Fibroblast of skin of right biceps (primary cell): Measurements from ENCODE around the gene NPEPPS.
"Not testable (repeated sequence)": the region's sequence is repeated elsewhere in the genome, so short reads cannot be mapped to it uniquely, and the experiment has no call there.

Source experiments
- DNase-seq: peaks from one replicate; pipeline ENCODE4 v3.0.0-alpha.2; 2013

Gene NPEPPS

DNA sequence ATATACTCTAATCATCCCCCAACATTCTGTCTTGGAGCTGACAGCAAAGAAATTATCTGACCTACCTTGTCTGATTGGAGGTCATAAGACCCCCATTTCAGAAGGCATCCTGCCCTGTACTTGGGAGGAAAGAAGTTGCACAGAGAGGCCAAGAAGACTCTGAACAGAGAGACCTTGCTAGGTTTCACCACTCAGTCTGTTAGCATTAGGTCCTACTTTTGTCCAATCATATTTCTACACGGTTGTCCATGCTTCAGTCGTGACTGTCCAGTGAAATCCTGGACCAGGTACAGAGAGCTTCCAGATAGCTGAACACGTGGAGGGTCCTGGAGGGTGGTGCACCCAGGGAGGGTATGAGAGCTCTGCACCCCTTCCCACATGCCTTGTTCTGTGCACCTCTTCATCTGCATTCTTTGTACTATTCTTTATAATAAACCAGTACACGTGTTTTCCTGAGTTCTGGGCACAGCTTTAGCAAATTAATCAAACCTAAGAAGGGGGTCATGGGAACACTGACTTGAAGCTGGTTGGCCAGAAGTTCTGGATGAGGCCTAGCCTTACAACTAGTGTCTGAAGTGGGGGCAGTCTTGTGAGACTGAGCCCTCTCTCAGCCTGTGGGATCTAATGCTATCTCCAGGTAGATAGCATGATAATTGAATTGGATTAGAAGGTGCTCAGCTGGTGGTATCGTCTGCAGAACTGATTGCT, 30.9 kb downstream of the NPEPPS start:
- not testable (repeated sequence) for DNase-seq

DNA sequence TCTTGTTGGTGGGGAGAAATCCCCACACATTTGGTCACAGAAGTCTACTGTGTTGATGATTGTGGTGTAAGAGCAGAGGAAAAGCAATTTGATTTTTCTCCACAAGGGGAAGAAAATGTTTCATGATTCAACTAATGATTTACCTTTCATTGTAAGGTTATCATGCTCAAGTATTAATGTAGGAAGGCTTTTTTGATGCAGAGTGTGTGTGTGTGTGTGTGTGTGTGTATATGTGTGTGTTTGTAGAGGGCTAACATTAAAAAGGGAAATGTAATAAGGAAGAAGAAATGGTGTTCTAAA, 31.4 kb downstream of the NPEPPS start:
- not testable (repeated sequence) for DNase-seq

DNA sequence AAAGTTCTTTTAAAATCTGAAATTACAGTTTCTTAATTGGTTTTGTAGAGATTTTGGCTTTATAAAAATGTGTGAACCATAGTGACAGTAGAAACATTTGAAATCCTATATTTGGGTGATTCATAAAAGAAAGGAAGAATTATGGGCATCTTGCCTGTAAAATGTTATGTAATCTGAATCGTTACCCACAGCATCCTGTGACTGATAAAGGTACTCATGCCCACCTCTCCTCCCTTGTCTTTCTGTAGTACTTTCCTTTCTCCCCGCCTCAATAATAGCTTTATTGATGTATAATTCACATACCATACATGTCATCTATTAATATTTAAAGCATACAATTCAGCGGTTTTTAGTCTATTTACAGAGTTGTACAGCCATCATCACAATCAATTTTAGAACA, 36.4 kb downstream of the NPEPPS start:
- peak; percentile 11 for DNase-seq

DNA sequence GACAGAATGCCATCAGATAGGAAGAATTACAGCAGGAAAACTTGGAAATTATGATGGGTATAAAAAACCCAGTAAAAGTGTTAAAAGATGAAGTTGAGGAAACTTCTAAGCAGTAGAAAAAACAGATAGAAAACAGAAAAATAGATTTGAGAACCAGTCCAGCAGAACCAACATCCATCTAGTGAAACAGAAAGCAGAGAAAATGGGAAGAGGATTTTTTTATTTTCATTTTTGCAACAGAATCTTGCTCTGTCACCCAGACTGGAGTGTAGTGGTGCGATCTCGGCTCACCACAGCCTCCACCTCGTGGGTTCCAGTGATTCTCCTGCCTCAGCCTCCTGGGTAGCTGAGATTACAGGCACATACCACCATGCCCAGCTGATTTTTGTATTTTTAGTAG, 41.7 kb downstream of the NPEPPS start:
- not testable (repeated sequence) for DNase-seq

- DNase-seq: not testable (repeated sequence)
These were observed 51.5 kb downstream of the NPEPPS start for GRCh38 chr17:47582416-47582815.

- not testable (repeated sequence) for DNase-seq
These were observed 55.6 kb downstream of the NPEPPS start for GRCh38 chr17:47586378-47587055.

- not testable (repeated sequence) for DNase-seq
These were observed 62.6 kb downstream of the NPEPPS start for GRCh38 chr17:47593522-47593921.

DNA sequence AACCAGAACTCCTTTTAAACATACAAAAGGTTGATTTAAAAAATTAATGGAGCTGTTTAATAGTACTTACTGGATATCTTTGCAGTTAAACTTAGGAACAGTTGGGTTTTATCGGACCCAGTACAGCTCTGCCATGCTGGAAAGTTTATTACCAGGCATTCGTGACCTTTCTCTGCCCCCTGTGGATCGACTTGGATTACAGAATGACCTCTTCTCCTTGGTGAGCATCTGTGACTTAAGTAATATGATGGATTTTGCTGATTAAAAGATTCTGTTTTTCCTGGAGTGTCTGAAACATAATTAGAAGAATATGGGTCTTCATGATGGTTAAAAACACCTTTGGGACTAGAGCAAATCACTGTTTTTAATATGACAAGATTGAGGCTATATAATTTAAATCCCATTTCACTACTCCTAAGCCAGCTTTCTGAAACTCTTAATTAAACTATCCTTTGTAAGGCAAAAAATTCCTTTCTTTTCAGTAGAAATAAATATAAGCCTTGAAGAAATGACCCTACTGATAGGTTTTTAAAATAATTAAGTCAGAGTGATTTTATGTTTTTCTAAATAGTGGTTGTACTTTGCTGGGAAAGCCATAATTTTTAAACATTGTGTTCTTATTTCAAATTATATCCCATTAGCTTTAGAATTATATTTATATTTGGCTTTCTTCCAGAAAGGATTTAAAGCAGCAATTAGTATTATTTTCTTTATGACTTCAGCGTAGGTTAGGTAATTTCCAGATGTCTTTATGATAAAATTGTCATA, 73.1 kb downstream of the NPEPPS start:
- DNase-seq: no peak

DNA sequence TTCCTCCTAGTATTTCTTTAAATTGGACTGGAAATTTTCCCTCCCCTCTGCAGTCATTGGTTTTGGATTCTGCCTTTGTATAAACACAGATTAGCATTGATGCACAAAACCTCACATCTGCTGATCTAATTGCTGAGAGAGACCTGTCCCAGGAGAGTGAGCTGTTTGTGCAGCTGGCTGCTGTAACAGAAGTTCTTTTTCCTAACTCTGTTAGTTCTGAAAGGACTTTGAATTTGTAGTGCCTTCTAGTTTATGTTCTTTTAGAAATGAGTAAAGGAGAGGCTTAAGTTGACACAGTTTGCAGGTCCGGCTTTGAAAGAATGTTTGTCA, 73.7 kb downstream of the NPEPPS start:
- peak; percentile 20 for DNase-seq

GRCh38 chr17:47605011-47605410, 74.1 kb downstream of the NPEPPS start:
- no peak for DNase-seq

DNA sequence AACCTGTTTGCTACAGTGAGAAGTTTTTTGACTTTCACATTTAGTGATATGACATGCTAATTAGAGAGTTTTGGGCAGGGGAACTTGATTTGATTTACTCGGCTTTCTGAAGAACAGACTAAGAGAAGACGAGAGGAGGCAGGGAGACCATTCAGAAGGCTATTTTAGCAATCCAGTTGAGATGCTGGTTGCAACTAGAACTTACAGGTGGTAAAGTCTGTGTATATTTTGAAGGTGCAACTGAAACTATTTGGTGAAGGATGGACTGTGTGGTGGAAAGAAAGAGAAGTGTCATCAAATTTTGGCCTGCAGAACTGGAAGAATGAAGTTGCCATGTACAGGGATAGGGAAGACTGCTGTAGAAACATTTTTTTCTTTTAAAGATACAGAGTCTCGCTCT, 76.6 kb downstream of the NPEPPS start:
- no peak for DNase-seq

GRCh38 chr17:47611372-47612350, 80.8 kb downstream of the NPEPPS start:
- DNase-seq: peak; percentile 20

DNA sequence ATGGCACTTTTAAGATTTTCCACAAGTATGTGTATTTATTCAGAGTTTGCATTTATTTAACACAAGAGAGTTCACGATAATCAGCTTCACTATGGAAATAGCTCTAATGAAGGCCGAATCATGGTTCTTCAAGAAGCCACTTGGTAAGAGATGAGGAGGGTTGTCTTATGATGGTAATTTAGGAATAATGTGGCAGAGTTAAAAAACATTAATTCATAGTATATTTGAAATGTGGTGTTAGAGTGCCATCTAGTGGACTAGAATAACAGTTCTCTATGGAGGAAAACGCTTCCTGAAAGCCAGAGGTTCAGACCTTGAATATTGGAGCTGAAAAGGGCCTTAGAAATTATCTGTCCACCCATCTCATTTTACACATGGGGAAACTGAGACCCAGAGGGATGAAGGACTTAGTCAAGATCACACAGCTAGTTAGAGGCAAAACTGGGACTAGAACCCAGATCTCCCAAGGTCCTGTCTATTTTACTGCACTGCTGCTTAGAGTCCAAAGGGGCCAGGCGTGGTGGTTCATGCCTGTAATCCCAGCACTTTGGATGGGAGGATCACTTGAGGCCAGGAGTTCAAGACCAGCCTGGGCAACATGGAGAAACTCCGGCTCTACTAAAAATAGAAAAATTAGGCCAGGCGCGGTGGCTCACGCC, 85.0 kb downstream of the NPEPPS start:
- peak; percentile 54 for DNase-seq

GRCh38 chr17:47618410-47618809, 87.5 kb downstream of the NPEPPS start:
- no peak for DNase-seq

DNA sequence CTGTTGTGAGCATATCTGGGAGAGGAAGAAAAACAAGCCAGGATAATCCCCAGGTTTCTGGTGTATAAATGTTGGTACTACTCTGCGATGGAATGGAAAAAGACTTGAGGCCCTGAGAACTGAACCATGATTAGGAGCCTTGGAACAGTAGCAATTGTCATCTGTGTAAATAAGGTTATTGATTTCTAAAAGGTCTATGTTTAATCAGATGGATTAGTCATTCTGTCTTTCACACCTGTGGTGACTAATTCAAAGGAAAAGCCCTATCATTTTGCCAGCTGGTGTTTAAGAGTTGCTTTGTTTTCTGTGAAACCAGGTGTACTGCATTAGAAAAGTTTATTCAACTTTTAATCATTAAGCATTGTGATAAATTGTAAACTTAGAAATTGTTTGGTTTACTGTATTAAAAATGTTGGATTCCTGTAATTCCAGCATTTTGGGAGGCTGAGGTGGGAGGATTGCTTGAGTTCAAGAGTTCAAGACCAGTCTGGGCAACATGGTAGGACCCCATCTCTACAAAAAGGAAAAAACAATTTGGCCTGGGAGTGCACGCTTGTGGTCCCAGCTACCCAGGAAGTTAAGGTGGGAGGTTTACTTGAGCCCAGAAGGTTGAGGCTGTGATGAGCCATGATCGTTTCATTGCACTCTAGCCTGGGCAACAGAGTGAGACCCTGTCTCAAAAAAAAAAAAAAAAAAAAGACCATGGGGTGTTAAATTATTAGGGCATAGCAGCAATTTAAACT, 89.8 kb downstream of the NPEPPS start:
- DNase-seq: no peak

DNA sequence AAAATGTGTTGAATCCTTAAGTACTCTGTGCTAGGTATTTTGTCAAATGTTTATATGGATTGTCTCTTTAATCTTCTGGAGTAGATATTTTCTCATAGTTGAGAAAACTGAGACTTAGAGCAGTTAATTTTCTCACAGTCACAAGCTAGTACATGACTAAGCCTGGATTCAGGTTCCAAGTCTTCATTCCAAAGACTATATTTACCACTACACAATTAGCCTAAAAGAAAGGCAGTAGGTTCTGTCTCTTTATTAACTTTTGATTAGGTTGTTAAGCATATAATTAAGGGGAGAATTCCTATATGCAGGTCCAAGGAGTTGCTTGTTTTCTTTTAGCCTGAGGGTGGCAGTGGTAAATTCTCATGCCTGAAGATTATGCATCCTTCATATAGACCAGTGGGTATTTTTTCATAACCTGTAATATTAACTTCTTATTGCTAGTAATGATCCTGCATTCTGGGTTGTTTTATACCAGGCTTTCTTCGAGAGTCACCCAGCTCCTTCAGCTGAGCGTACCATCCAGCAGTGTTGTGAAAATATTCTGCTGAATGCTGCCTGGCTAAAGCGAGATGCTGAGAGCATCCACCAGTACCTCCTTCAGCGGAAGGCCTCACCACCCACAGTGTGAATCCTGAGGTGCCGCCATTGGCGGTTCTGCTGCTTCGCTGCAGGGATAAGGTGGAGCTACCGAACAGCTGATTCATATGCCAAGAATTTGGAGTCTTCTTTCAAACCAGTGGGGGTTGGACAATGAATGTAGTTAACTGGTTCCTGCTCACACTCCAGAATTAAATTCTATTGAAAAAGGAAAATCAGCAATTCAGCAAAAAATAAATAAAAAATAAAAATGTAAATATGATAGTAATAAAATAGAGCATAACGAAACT, 90.6 kb downstream of the NPEPPS start:
- DNase-seq: peak; percentile 94

- DNase-seq: peak; percentile 19
These were observed 91.3 kb downstream of the NPEPPS start for GRCh38 chr17:47622180-47622549.

GRCh38 chr17:47624727-47625068, 93.8 kb downstream of the NPEPPS start:
- DNase-seq: no peak

- DNase-seq: no peak
These were observed 97.2 kb downstream of the NPEPPS start for GRCh38 chr17:47628014-47628566.

DNA sequence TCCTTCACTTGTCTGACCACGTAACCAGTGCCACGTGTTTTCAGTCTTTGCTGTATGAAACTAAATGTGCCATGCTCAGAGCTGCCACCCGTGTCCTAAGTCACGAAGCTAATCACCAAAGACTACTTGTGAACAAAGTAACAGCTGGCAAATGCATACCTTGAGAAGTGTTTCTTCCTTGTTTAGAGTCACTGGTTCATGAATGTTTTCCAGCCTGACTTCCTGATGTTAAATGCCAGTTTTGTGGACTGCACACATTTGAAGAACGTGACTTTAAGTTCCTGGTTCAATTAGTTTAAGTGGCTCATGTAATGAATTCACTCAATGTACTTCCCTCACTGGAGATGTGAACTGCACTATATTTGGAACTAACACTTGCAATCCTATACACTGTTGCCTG, 98.9 kb downstream of the NPEPPS start:
- DNase-seq: no peak
